Osteoblast (primary cell): Measurements from ENCODE around the gene MACF1. TPM values are rescaled to one million over a fixed set of nuclear protein-coding genes. Genes with fewer than 3 reads are reported as not detected.

Experiments used
- DNase-seq: peaks from one replicate; pipeline ENCODE4 v3.0.0; 2011; ENCODE audit warnings: low spot score, mixed read lengths; ENCODE audit not compliant: insufficient read length; ENCODE audit errors: missing footprints
- H2AFZ ChIP-seq: 2 replicates; pipeline ENCODE4 v1.6.0; 2011; ENCODE audit warnings: mild to moderate bottlenecking, low read length
- H3K27ac ChIP-seq: 2 replicates; pipeline ENCODE4 v1.5.1; 2011; ENCODE audit warnings: mild to moderate bottlenecking, low read depth, low read length, moderate library complexity
- H3K27me3 ChIP-seq: 2 replicates; pipeline ENCODE4 v1.6.0; 2012; ENCODE audit warnings: mild to moderate bottlenecking, control low read depth, inconsistent platforms, low read length, moderate library complexity; ENCODE audit not compliant: insufficient read depth
- H3K36me3 ChIP-seq: 2 replicates; pipeline ENCODE4 v1.5.1; 2011; ENCODE audit warnings: mild to moderate bottlenecking, low read length, control low read depth, moderate library complexity; ENCODE audit not compliant: insufficient read depth
- H3K4me1 ChIP-seq: 2 replicates; pipeline ENCODE4 v1.5.1; 2011; ENCODE audit warnings: mild to moderate bottlenecking, low read length, control low read depth, moderate library complexity; ENCODE audit not compliant: insufficient read depth
- H3K4me2 ChIP-seq: 2 replicates; pipeline ENCODE4 v1.6.0; 2011; ENCODE audit warnings: mild to moderate bottlenecking, low read length; ENCODE audit not compliant: insufficient read depth
- H3K4me3 ChIP-seq: fragments of 200-600 bp; sonication (generic); 3 replicates; pipeline ENCODE4 v1.5.1; 2012; ENCODE audit warnings: mild to moderate bottlenecking, low read length, inconsistent platforms; ENCODE audit not compliant: insufficient read depth
- H3K79me2 ChIP-seq: 2 replicates; pipeline ENCODE4 v1.6.0; 2012; ENCODE audit warnings: mild to moderate bottlenecking, low read length, control low read depth, inconsistent platforms; ENCODE audit not compliant: insufficient read depth
- H3K9me3 ChIP-seq: 2 replicates; pipeline ENCODE4 v1.5.1; 2011; ENCODE audit warnings: low read depth, low read length, control low read depth
- H4K20me1 ChIP-seq: 2 replicates; pipeline ENCODE4 v1.6.0; 2012; ENCODE audit warnings: mild to moderate bottlenecking, low read length, control low read depth; ENCODE audit not compliant: insufficient read depth
- total RNA-seq: library from RNA; depleted of rRNA; stranded (reverse); fragments of >200 nt; gene quantifications from 2 replicates; pipeline ENCODE4 v1.2.3, GENCODE V29; 2012
- TF ChIP-seq, protein P1 (sequence below): IDR thresholded peaks from 2 replicates; pipeline ENCODE4 v1.5.1; 2011; ENCODE audit warnings: mild to moderate bottlenecking, low read depth, low read length, moderate library complexity; ENCODE audit errors: extremely low read depth

Gene MACF1
- total RNA-seq, 1 donor, result 424 TPM

DNA sequence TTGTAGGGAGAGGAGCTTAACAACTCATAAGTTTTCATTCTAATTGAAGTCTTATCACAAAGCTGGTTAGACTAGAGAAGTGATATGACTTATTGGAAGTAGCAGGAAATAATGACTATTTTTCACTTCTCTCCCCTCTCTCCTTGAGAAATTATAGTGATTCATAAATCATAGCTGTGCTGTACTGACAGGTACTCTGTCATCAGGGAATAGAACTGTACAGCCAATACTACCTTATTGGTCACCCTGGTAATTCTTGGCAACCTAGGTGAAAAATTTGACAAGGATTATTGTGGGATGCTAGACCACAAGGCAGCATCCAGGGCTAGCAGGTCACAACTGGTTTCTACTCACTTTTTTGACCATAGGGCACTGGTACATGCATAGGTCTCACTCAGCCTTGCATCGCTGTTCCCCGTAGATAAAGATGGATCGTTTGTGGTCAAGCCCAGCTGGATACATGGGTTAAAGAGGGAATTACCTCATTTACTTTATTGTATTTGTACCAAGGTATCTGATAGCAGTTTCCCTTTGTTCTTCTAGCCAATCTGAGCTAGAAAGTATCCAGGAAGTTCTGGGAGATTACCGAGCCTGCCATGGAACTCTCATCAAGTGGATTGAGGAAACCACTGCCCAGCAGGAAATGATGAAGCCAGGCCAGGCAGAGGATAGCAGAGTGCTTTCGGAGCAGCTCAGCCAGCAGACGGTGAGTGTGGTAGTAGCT is 113.6 kb downstream of the MACF1 start:
- Histone ChIP-seq H3K4me3 (no peak overlapping the region), H4K20me1 (no peaks in the 10 kb centered on the region), H3K79me2 (no peaks in the 10 kb centered on the region), H3K27me3 (no peaks in the 10 kb centered on the region), H3K36me3 (peaks cover 88% of the 10 kb centered on the region), H2AFZ (no peak overlapping the region), H3K27ac (no peak overlapping the region), H3K9me3 (no peaks in the 10 kb centered on the region), H3K4me1 (no peaks in the 10 kb centered on the region), H3K4me2 (no peak overlapping the region)
- no peak for DNase-seq
- TF ChIP-seq, protein P1, sequence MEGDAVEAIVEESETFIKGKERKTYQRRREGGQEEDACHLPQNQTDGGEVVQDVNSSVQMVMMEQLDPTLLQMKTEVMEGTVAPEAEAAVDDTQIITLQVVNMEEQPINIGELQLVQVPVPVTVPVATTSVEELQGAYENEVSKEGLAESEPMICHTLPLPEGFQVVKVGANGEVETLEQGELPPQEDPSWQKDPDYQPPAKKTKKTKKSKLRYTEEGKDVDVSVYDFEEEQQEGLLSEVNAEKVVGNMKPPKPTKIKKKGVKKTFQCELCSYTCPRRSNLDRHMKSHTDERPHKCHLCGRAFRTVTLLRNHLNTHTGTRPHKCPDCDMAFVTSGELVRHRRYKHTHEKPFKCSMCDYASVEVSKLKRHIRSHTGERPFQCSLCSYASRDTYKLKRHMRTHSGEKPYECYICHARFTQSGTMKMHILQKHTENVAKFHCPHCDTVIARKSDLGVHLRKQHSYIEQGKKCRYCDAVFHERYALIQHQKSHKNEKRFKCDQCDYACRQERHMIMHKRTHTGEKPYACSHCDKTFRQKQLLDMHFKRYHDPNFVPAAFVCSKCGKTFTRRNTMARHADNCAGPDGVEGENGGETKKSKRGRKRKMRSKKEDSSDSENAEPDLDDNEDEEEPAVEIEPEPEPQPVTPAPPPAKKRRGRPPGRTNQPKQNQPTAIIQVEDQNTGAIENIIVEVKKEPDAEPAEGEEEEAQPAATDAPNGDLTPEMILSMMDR, result no peak

DNA sequence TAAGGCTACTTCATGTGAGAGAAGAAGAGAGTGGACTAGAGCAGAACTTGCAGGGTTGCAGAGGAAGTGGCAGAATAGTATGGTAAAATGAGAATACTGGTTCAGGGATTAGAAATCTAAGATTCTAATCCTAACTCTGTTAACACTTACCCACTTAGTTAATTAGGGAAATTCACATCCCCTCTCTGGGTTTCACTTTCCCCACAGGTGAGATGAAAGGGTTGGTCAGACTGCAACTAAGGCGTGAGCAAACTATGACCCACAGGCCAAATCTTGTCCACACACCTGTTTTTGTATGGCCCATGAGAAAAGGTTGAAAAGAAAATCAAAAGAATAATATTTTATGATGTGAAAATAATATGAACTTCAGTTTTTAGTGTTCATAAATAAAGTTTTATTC is 117.5 kb downstream of the MACF1 start:
- Histone ChIP-seq H3K4me1 (no peaks in the 10 kb centered on the region), H3K79me2 (no peaks in the 10 kb centered on the region), H3K36me3 (peaks cover 88% of the 10 kb centered on the region), H3K4me2 (no peak overlapping the region), H2AFZ (no peak overlapping the region), H3K4me3 (no peak overlapping the region), H3K27me3 (no peaks in the 10 kb centered on the region), H3K27ac (no peak overlapping the region), H3K9me3 (no peaks in the 10 kb centered on the region), H4K20me1 (no peaks in the 10 kb centered on the region)
- TF ChIP-seq, protein P1, result no peak
- no peak for DNase-seq

DNA sequence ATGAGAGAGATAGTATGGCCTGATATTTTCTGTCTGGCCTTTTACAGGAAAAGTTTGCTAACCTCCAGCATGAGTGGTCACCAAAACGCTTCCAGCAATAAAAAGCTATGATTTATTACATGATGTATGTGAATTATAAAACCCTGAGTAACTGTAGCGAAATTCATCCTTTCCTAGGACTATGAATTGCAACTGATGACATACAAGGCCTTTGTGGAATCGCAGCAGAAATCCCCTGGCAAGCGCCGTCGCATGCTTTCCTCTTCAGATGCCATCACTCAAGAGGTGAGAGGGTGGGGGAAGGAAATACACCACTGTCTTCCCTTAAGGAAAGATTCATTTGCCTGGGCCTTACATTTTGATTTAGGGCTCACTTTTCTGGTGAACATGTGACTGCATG is 117.9 kb downstream of the MACF1 start:
- no peak for DNase-seq
- H3K4me3 ChIP-seq, result no peak overlapping the region
- H3K79me2 ChIP-seq, result no peaks in the 10 kb centered on the region
- H3K9me3 ChIP-seq, result no peaks in the 10 kb centered on the region
- H4K20me1 ChIP-seq, result no peaks in the 10 kb centered on the region
- H3K27ac ChIP-seq, result no peak overlapping the region
- H2AFZ ChIP-seq, result no peak overlapping the region
- H3K36me3 ChIP-seq, result peaks cover 88% of the 10 kb centered on the region
- H3K4me2 ChIP-seq, result no peak overlapping the region
- no peaks in the 10 kb centered on the region for H3K27me3 ChIP-seq
- no peaks in the 10 kb centered on the region for H3K4me1 ChIP-seq
- TF ChIP-seq, protein P1, result no peak

DNA sequence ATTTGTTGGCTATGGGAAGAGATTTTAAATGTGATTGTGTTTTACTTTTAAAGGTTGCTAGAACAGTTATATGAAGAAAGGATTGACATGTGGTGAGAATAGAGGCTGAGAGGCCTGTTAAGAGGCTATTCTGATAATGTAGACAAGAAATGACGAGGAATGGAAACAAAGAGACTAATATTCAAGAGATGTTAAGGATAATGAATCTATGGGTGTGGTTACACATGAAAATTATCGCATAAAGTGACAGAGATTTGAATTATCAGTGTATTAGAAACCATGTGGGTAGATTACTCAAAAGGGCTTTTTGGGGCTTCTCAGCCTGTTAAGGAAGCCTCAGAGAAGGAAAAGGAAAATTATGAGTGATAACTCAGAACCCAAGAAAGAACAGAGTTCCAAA is 120.4 kb downstream of the MACF1 start:
- Histone ChIP-seq H3K4me3 (no peak overlapping the region), H3K36me3 (peaks cover 87% of the 10 kb centered on the region), H3K9me3 (no peaks in the 10 kb centered on the region), H2AFZ (no peak overlapping the region), H3K4me1 (no peaks in the 10 kb centered on the region), H3K79me2 (no peaks in the 10 kb centered on the region), H3K4me2 (no peak overlapping the region), H3K27me3 (no peaks in the 10 kb centered on the region), H3K27ac (no peak overlapping the region), H4K20me1 (no peaks in the 10 kb centered on the region)
- DNase-seq, result no peak
- TF ChIP-seq, protein P1, result no peak
